ENCODE measurements around the gene UQCRQ.

UQCRQ gene

DNA sequence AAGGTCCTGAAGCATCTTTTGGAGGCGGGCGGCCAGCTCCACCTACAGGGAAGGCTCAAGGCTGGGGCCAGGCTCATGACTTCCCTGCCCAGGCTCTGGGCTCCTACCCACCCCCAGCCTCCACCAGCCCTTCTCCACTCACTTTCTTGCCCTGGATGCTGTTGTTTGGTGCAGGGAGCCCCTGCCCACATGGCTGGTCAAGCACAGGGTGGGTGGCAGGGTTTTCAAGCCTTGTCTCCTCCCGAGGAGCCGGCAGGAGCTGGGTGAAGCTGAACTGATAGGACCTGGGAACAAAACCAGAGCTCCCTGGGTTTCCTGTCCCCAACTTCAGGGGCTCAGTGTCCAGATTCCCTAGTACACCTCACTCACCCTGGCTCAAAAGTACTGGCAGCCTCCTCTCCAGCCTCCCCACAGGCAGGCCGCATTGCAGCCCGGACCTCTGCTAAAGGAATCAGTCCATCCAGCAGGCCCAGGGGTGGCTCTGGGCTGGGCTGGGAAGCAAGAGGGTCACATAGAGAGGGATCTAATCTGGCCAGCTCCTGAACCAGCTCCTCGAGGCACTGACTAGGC, 42.9 kb upstream of the UQCRQ start:
- TF ChIP-seq FOXM1 (IDR thresholded peaks at IDR 0.05; ENCODE audit: borderline replicate concordance, low read depth), result no peak
- TF ChIP-seq, protein P1, sequence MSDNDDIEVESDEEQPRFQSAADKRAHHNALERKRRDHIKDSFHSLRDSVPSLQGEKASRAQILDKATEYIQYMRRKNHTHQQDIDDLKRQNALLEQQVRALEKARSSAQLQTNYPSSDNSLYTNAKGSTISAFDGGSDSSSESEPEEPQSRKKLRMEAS (IDR thresholded peaks at IDR 0.05), result no peak

DNA sequence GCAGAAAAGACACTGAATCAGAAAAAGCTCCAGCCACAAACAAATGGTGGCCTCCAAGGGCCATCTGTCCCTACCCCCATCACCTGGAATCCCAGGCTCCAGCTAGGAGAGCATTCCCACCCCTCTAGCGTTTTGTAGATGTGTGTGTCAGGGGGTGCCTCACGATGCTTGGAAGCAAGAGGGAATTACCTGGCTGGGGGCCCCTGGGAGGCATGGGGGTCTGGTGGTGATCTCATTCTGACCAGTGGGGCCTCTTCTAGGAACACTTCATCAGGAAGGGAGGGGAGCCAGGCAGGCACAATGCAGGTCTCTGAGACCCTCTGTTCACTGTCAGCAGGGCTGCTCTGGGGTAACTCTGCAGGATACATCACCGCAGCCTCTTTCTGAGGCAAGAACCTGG, 42.0 kb upstream of the UQCRQ start:
- TF ChIP-seq NFIC (IDR thresholded peaks at IDR 0.05) (no peak), CEBPB (IDR thresholded peaks at IDR 0.05) (no peak), EGR1 (IDR thresholded peaks at IDR 0.05) (no peak), ZBTB7A (IDR thresholded peaks at IDR 0.05; ENCODE audit: low read depth) (no peak), RAD21 (IDR thresholded peaks at IDR 0.05; ENCODE audit: low read depth) (no peak), EP300 (IDR thresholded peaks at IDR 0.05; ENCODE audit: borderline replicate concordance) (no peak), TCF12 (IDR thresholded peaks at IDR 0.05; ENCODE audit: low read depth) (no peak), FOXM1 (IDR thresholded peaks at IDR 0.05; ENCODE audit: borderline replicate concordance, low read depth) (no peak), YY1 (IDR thresholded peaks at IDR 0.05; ENCODE audit: low read depth) (no peak), TAF1 (IDR thresholded peaks at IDR 0.05; ENCODE audit: low read depth) (no peak)
- TF ChIP-seq, protein P2, sequence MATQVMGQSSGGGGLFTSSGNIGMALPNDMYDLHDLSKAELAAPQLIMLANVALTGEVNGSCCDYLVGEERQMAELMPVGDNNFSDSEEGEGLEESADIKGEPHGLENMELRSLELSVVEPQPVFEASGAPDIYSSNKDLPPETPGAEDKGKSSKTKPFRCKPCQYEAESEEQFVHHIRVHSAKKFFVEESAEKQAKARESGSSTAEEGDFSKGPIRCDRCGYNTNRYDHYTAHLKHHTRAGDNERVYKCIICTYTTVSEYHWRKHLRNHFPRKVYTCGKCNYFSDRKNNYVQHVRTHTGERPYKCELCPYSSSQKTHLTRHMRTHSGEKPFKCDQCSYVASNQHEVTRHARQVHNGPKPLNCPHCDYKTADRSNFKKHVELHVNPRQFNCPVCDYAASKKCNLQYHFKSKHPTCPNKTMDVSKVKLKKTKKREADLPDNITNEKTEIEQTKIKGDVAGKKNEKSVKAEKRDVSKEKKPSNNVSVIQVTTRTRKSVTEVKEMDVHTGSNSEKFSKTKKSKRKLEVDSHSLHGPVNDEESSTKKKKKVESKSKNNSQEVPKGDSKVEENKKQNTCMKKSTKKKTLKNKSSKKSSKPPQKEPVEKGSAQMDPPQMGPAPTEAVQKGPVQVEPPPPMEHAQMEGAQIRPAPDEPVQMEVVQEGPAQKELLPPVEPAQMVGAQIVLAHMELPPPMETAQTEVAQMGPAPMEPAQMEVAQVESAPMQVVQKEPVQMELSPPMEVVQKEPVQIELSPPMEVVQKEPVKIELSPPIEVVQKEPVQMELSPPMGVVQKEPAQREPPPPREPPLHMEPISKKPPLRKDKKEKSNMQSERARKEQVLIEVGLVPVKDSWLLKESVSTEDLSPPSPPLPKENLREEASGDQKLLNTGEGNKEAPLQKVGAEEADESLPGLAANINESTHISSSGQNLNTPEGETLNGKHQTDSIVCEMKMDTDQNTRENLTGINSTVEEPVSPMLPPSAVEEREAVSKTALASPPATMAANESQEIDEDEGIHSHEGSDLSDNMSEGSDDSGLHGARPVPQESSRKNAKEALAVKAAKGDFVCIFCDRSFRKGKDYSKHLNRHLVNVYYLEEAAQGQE (IDR thresholded peaks at IDR 0.05; ENCODE audit: low read depth), result no peak
- TF ChIP-seq, protein P1 (IDR thresholded peaks at IDR 0.05), result no peak
- TF ChIP-seq, protein P3, sequence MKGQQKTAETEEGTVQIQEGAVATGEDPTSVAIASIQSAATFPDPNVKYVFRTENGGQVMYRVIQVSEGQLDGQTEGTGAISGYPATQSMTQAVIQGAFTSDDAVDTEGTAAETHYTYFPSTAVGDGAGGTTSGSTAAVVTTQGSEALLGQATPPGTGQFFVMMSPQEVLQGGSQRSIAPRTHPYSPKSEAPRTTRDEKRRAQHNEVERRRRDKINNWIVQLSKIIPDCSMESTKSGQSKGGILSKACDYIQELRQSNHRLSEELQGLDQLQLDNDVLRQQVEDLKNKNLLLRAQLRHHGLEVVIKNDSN (IDR thresholded peaks at IDR 0.05), result no peak

DNA sequence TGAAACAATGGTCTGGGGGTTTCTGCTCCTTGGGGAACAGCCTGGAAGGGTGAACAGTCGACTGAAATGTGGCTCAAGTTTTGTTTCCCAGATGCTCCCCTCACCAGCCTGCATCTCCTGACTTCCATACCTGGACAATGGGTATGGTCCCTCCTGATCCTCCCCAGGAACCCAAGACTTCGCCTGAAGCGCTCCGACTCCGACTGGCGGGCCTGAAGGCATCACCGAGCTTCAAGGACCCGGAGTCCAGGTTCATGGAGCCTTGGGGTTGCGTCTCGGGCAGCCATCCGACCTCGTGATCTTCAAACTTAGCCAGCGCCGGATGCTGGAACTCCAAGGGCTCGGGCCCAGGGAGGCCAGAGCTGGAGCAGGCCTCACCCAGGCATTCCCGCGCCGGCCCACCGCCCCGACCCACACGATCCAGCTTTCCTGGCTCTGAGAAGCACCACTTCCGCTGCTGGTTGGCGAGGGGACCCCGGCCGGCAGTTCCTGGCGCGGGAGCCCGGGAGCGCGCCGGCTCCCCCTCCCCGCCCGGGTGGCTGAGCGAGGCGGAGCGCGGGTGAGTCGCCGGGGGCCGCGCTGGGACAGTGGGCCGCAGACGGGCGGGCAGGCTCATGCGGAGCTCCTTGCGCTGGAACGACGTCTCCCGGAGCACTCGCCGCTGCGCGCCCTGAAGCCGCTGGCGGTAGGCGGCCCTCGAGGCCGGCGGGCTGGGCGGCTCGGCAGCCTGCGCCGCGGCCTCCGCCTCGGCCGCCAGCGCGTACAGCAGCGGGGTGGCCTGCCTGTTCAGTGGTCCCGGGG, 41.2 kb upstream of the UQCRQ start:
- no peak for TF ChIP-seq YY1 (IDR thresholded peaks at IDR 0.05; ENCODE audit: low read depth)
- no peak for TF ChIP-seq RAD21 (IDR thresholded peaks at IDR 0.05; ENCODE audit: low read depth)
- TF ChIP-seq TEAD4 (IDR thresholded peaks at IDR 0.05), result no peak
- no peak for TF ChIP-seq CEBPB (IDR thresholded peaks at IDR 0.05)
- no peak for TF ChIP-seq EGR1 (IDR thresholded peaks at IDR 0.05)
- TF ChIP-seq, protein P2 (IDR thresholded peaks at IDR 0.05; ENCODE audit: low read depth), result no peak
- no peak for TF ChIP-seq FOXM1 (IDR thresholded peaks at IDR 0.05; ENCODE audit: borderline replicate concordance, low read depth)
- TF ChIP-seq TAF1 (IDR thresholded peaks at IDR 0.05; ENCODE audit: low read depth), result no peak
- TF ChIP-seq, protein P1 (IDR thresholded peaks at IDR 0.05), result no peak
- no peak for TF ChIP-seq ZBTB7A (IDR thresholded peaks at IDR 0.05; ENCODE audit: low read depth)
- TF ChIP-seq, protein P3 (IDR thresholded peaks at IDR 0.05), result no peak

DNA sequence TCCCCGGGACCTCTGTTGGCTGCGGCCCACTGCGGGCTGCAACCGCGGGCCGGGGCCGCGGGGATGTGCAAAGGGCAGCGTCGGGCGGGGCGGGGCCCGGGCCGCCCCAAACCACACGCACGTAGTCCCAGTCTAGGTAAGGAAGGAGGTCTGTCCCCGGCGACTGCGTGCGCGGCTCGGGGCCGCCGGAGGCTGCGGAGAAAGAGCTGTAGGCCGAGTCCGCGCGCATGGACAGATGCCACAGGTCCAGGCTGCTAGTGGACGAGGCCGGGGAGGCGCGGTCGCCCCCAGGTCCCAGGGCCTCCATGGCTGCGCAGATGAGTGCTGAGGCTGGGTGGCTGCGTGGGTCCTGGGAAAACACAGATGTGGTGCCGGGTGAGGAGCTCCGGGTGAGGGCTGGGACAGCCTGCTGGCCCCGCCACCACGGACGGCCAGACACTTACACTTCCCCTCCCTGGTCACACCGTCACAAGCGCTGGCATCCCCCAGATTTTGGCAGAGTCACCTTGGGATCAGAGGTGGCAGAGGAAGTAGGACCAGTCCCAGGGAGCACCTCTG, 40.5 kb upstream of the UQCRQ start:
- TF ChIP-seq EP300 (IDR thresholded peaks at IDR 0.05; ENCODE audit: borderline replicate concordance), result no peak
- no peak for TF ChIP-seq YY1 (IDR thresholded peaks at IDR 0.05; ENCODE audit: low read depth)
- no peak for TF ChIP-seq TAF1 (IDR thresholded peaks at IDR 0.05; ENCODE audit: low read depth)
- no peak for TF ChIP-seq RAD21 (IDR thresholded peaks at IDR 0.05; ENCODE audit: low read depth)
- no peak for TF ChIP-seq TEAD4 (IDR thresholded peaks at IDR 0.05)
- no peak for TF ChIP-seq FOXM1 (IDR thresholded peaks at IDR 0.05; ENCODE audit: borderline replicate concordance, low read depth)
- no peak for TF ChIP-seq CREB1 (IDR thresholded peaks at IDR 0.05; ENCODE audit: low read depth)
- TF ChIP-seq EGR1 (IDR thresholded peaks at IDR 0.05), result no peak
- no peak for TF ChIP-seq ZBTB7A (IDR thresholded peaks at IDR 0.05; ENCODE audit: low read depth)
- TF ChIP-seq NFIC (IDR thresholded peaks at IDR 0.05), result no peak
- TF ChIP-seq, protein P3 (IDR thresholded peaks at IDR 0.05), result no peak
- TF ChIP-seq, protein P2 (IDR thresholded peaks at IDR 0.05; ENCODE audit: low read depth), result no peak
- no peak for TF ChIP-seq CEBPB (IDR thresholded peaks at IDR 0.05)
